Endothelial cell of umbilical vein (primary cell): ENCODE data around the gene ZMYM1. TPM values are rescaled to one million over a fixed set of nuclear protein-coding genes. Genes with fewer than 3 reads are reported as not detected.
A peak's percentile ranks its signal among the peaks of the same experiment; 100 is the strongest.

Experiments
- Bru-seq: library from RNA; stranded (reverse); fragments of 400-500 nt; gene quantifications from one replicate; lab custom pipeline; 2021; lab: Mats Ljungman, UMichigan
- BruChase-seq, 2 experiments: library from RNA; stranded (reverse); fragments of 400-500 nt; gene quantifications; one replicate each; lab custom pipeline; 2021; lab: Mats Ljungman, UMichigan
- BruUV-seq: library from RNA; stranded (reverse); fragments of 400-500 nt; replicated peaks from 2 replicates; lab custom pipeline; 2021; lab: Mats Ljungman, UMichigan
- CTCF ChIA-PET: fragments of 300-600, 350-600 bp; sonication (Branson Sonifier 250); formaldehyde crosslinking; loops from one replicate; lab custom pipeline; 2021; ENCODE audit warnings: antibody characterized with exemption, inconsistent platforms; lab: Charles Lee
- POLR2A ChIA-PET: fragments of 300-600, 350-600 bp; sonication (Branson Sonifier 250); formaldehyde crosslinking; loops from one replicate; lab custom pipeline; 2021; ENCODE audit warnings: antibody characterized with exemption, inconsistent platforms; lab: Charles Lee
- DNase-seq: peaks from one replicate; pipeline ENCODE4 v3.0.0-alpha.2; 2011; ENCODE audit warnings: low read depth, low spot score
- FAIRE-seq: peaks from 2 replicates; lab custom pipeline; 2011; peaks lifted over from hg19 to GRCh38; lab: Jason Lieb, UNC
- H2AFZ ChIP-seq: 2 replicates; pipeline ENCODE4 v1.6.0; 2012; ENCODE audit warnings: low read depth, low read length, control low read depth, inconsistent platforms
- H3K27ac ChIP-seq: 2 replicates; pipeline ENCODE4 v1.5.1; 2011; ENCODE audit warnings: low read depth, mild to moderate bottlenecking, control low read depth, low read length, moderate library complexity; ENCODE audit not compliant: insufficient read depth
- H3K27me3 ChIP-seq, 2 experiments: 2 replicates each; pipeline versions ENCODE4 v1.6.0 to v1.6.1; 2011; ENCODE audit warnings: low read length in 2 of 2, mixed read lengths in 1 of 2; ENCODE audit not compliant: control insufficient read depth in 2 of 2, insufficient read depth in 2 of 2
- H3K36me3 ChIP-seq, 2 experiments: 2 replicates in 1 of 2; 3 replicates in 1 of 2; pipeline ENCODE4 v1.5.1; 2011; ENCODE audit warnings: low read length in 2 of 2, mild to moderate bottlenecking in 1 of 2, moderate library complexity in 1 of 2; ENCODE audit not compliant: control insufficient read depth in 2 of 2, insufficient read depth in 2 of 2; ENCODE audit errors: extremely low read depth in 1 of 2
- H3K4me1 ChIP-seq: 3 replicates; pipeline ENCODE4 v1.5.1; 2011; ENCODE audit warnings: mild to moderate bottlenecking, low read length; ENCODE audit not compliant: control insufficient read depth, insufficient read depth; ENCODE audit errors: extremely low read depth
- H3K4me2 ChIP-seq: 2 replicates; pipeline ENCODE4 v1.6.1; 2011; ENCODE audit warnings: low read length, control low read depth, mixed read lengths; ENCODE audit not compliant: insufficient read depth
- H3K4me3 ChIP-seq, 3 experiments: fragments of 200-600 bp in 1 of 3; sonication (generic), shearing (Covaris generic) in 1 of 3; replicated peaks in 1 of 3; 2 replicates each; pipeline ENCODE4 v1.5.1; 2011 to 2016; ENCODE audit warnings: control low read depth in 3 of 3, low read length in 3 of 3, mild to moderate bottlenecking in 2 of 3, inconsistent platforms in 1 of 3, low read depth in 1 of 3, moderate library complexity in 1 of 3; ENCODE audit not compliant: insufficient read depth in 1 of 3
- H3K79me2 ChIP-seq: 2 replicates; pipeline ENCODE4 v1.6.0; 2012; ENCODE audit warnings: low read length, inconsistent platforms; ENCODE audit not compliant: control insufficient read depth, insufficient read depth
- H3K9ac ChIP-seq: replicated peaks from 2 replicates; pipeline ENCODE3; 2011; ENCODE audit warnings: low read length, control low read depth; ENCODE audit not compliant: insufficient read depth; ENCODE audit errors: extremely low read depth
- H3K9me1 ChIP-seq: replicated peaks from 3 replicates; pipeline ENCODE4 v1.6.0; 2011; ENCODE audit warnings: mild to moderate bottlenecking, low read length; ENCODE audit not compliant: control insufficient read depth, insufficient read depth; ENCODE audit errors: extremely low read depth
- H3K9me3 ChIP-seq: replicated peaks from 2 replicates; pipeline ENCODE4 v1.5.1; 2012; ENCODE audit warnings: low read length, inconsistent platforms; ENCODE audit not compliant: control insufficient read depth, insufficient read depth
- H4K20me1 ChIP-seq: replicated peaks from 2 replicates; pipeline ENCODE3; 2011; ENCODE audit warnings: mild to moderate bottlenecking, low read length; ENCODE audit not compliant: control insufficient read depth, insufficient read depth; ENCODE audit errors: extremely low read depth
- MYC ChIP-seq: IDR thresholded peaks from one replicate; pipeline ENCODE4 v1.6.1; 2011; ENCODE audit warnings: mild to moderate bottlenecking, low read depth, low read length
- POLR2A ChIP-seq: IDR thresholded peaks from 2 replicates; pipeline ENCODE4 v1.6.1; 2012; ENCODE audit warnings: low read depth, mild to moderate bottlenecking, control low read depth, low read length
- POLR2AphosphoS5 ChIP-seq: IDR thresholded peaks from 2 replicates; pipeline ENCODE4 v1.6.1; 2012; ENCODE audit warnings: low read depth, mild to moderate bottlenecking, control low read depth, low read length, moderate library complexity; ENCODE audit not compliant: insufficient read depth
- dilution Hi-C: fragments of 300-500 bp; cut with MboI; formaldehyde crosslinking; loops from one replicate; pipeline ENCODE4 v1.15.0; 2019; ENCODE audit warnings: low sequenced_read_pairs; ENCODE audit not compliant: extremely low pct_ligation_motif_present
- intact Hi-C: fragments of 100-400 bp; cut with micrococcal nuclease; formaldehyde crosslinking; loops from one replicate; pipeline ENCODE4 v1.10.0; 2022
- long read RNA-seq: library from polyadenylated mRNA; stranded (forward); transcript quantifications from one replicate; pipeline ENCODE4 v2.0.0, GENCODE V29; 2021
- polyA minus RNA-seq, 3 experiments: library from RNA; depleted of rRNA, polyadenylated mRNA; stranded (reverse); fragments of >200 nt; gene quantifications; 1 replicate in 1 of 3; 2 replicates in 2 of 3; pipeline ENCODE4 v1.2.3, GENCODE V29; 2011
- polyA plus RNA-seq, 4 experiments: library from polyadenylated mRNA; depleted of rRNA in 3 of 4; stranded (reverse) in 3 of 4; unstranded in 1 of 4; fragments of >200 nt; gene quantifications; 2 replicates each; pipeline versions ENCODE4 v1.2.1 to v1.2.3, GENCODE V29; 2011 to 2012; ENCODE audit warnings: missing spikeins in 1 of 4
- total RNA-seq: library from RNA; stranded (reverse); gene quantifications from 2 replicates; pipeline ENCODE4 v1.2.3, GENCODE V29; 2021
- TF ChIP-seq, protein P1 (sequence below): IDR thresholded peaks from 2 replicates; pipeline ENCODE4 v1.6.1; 2011; ENCODE audit not compliant: insufficient read depth, insufficient read length

The ZMYM1 gene
- total RNA-seq, result 20.7 and 21.4 TPM in 2 replicates
- polyA plus RNA-seq, result 5.2 and 5.8 TPM in 2 replicates
- 6.8 and 6.9 TPM in 2 replicates for polyA plus RNA-seq (2011; cell fraction: cytosol; rRNA removed)
- polyA plus RNA-seq (2011; cell fraction: nucleus; rRNA removed), result 20.8 and 21.6 TPM in 2 replicates
- 5.3 and 10.0 TPM in 2 replicates for polyA plus RNA-seq (2012)
- polyA minus RNA-seq, result 25.2 and 31.4 TPM in 2 replicates
- polyA minus RNA-seq (2011; cell fraction: cytosol; rRNA and poly(A)+ RNA removed), result 23.1 TPM
- polyA minus RNA-seq (2011; cell fraction: nucleus; rRNA and poly(A)+ RNA removed), result 13.4 and 36.4 TPM in 2 replicates
- percentile 60 among the genes with signal in this experiment for Bru-seq, nascent RNA
- BruChase-seq, experiment 1, labeled RNA remaining after a 6-hour chase, result percentile 67 among the genes with signal in this experiment
- percentile 73 among the genes with signal in this experiment for BruChase-seq, experiment 2, labeled RNA remaining after a 2-hour chase
- long read RNA-seq, full-length matches to known transcripts, result 6 of 25 reads
- long read RNA-seq, partial matches to known transcripts, result 4 of 25 reads
- long read RNA-seq, other reads (novel, unspliced or antisense), result 15 of 25 reads

DNA sequence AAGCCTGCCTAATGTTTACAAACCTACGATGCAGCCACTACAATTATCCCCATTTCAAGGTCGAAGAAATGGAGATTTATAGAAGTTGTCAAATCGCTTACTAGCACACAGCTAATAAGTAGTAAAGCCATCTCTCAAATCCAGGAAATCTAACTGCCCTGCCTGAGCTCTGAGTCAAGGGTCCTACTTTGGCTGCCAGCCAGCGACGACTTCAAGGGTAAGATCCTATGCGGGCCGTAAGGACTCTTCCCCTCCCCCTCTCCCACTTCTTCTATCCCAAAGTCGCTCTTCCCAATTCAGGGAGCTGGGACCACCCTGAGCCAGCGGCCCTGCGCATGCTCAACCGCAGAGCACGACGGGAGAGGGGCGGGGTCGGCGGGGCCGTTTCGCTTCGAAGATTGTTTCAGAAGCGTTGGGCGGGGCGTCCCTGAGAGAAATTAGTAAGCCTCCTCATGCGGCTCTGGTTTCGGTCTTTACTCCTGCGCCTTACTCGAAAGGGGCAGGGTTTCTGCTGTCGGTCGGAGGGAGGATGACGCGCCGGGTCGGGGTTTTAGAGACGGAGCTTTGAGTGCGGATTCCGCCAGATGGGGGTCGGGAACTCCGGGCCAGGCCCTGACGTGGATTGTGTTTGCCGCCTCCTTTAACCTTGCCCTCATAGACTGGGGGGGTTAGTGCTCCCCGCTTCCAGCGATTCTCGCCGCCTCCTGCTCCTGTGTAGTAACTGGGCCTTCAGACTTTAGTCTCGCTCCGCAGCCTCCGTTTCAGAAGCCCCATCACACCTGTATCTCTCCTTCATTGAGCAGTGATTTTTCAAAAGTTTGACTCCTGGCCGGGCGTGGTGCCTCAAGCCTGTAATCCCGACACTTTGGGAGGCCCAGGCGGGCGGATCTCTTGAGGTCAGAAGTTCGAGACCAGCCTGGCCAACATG is at the start of gene ZMYM1:
TSS of gene ZMYM1 (plus strand) at position 383 of the 928 bp plus-strand sequence. CDS start 14,603 bp downstream, outside the sequence.
- TF ChIP-seq POLR2A (peak; percentile 84), MYC (no peak), POLR2AphosphoS5 (peak; percentile 71)
- TF ChIP-seq, protein P1, sequence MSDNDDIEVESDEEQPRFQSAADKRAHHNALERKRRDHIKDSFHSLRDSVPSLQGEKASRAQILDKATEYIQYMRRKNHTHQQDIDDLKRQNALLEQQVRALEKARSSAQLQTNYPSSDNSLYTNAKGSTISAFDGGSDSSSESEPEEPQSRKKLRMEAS, result peak; percentile 12
- Histone ChIP-seq H3K4me2 (peak within 1 kb of the TSS; percentile 59), H3K79me2 (peaks cover 39% of the 10 kb centered on the region), H3K27me3 (no peaks in the 10 kb centered on the region), H3K9ac (peak within 1 kb of the TSS; percentile 84), H3K4me3 (peak within 1 kb of the TSS; percentile 41 to 78 (median 74)), H3K9me1 (no peaks in the 10 kb centered on the region), H2AFZ (peak within 1 kb of the TSS; percentile 89), H4K20me1 (no peaks in the 10 kb centered on the region), H3K27ac (peak within 1 kb of the TSS; percentile 60), H3K4me1 (peaks cover 12% of the 10 kb centered on the region), H3K36me3 (no peaks in the 10 kb centered on the region), H3K9me3 (no peaks in the 10 kb centered on the region)
- dilution Hi-C loops, result no loop called here
- ChIA-PET POLR2A (interaction anchor here (0.6 to 1.6 kb wide), 4 partner anchors 33 to 697 kb away, joined by 3 to 10 read pairs (median 4); partner anchors contain the start of gene ZMYM6), CTCF (interaction anchor here (0.6 to 1.5 kb wide), 7 partner anchors 13 to 213 kb away, joined by 3 to 6 read pairs (median 3); partner anchors contain the start of genes TMEM35B and ZMYM6)
- DNase-seq, result peak; percentile 95
- peak; percentile 71 for FAIRE-seq
- intact Hi-C loops, result loop anchor here (1.0 to 2.0 kb wide), 3 partner anchors 17 to 94 kb away; partner anchors contain the start of genes TMEM35B and ZMYM6
- TSS peak; percentile 92 for BruUV-seq
